PC-3 (cell line): ENCODE results near the gene CELF2.

Experiments used
- EZH2phosphoT487 ChIP-seq: fragments of 300-600 bp; sonication (generic); IDR thresholded peaks from 2 replicates; pipeline ENCODE4 v1.6.1; 2018; ENCODE audit warnings: mild to moderate bottlenecking, antibody characterized with exemption, low read length, borderline replicate concordance
- TF ChIP-seq, protein P1 (sequence below): fragments of 300-600 bp; sonication (generic); conservative IDR thresholded peaks from 2 replicates; pipeline ENCODE4 v1.5.1; 2017; ENCODE audit warnings: antibody characterized with exemption, low read depth, mild to moderate bottlenecking, low read length

DNA sequence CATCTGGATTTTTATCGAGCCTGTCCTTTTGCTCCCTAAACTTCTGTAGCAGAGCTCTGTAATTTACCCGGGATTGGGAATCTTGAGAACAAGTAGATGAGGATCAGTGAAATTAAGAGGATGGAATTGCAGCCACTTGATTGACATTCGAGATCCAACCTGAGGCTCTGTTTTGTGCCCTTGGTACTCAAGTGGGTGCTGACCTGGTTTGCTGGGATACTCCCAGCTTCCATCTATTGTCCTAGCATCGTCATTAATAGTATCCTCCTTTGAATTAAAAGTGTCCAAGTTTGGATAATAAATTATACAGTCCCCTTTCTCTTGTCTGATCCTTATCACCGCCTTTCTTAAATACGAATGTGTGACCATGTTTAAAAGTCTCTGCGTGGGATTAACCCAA is 17.1 kb downstream of the CELF2 start:
- no peak for TF ChIP-seq EZH2phosphoT487
- TF ChIP-seq, protein P1, sequence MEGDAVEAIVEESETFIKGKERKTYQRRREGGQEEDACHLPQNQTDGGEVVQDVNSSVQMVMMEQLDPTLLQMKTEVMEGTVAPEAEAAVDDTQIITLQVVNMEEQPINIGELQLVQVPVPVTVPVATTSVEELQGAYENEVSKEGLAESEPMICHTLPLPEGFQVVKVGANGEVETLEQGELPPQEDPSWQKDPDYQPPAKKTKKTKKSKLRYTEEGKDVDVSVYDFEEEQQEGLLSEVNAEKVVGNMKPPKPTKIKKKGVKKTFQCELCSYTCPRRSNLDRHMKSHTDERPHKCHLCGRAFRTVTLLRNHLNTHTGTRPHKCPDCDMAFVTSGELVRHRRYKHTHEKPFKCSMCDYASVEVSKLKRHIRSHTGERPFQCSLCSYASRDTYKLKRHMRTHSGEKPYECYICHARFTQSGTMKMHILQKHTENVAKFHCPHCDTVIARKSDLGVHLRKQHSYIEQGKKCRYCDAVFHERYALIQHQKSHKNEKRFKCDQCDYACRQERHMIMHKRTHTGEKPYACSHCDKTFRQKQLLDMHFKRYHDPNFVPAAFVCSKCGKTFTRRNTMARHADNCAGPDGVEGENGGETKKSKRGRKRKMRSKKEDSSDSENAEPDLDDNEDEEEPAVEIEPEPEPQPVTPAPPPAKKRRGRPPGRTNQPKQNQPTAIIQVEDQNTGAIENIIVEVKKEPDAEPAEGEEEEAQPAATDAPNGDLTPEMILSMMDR = no peak
